SKM-1 treated with dmso at 0.1 percent for 144 hours (cell line): ENCODE measurements around the gene FGFBP3.
A peak's percentile ranks its signal among the peaks of the same experiment; 100 is the strongest.

Source experiments
- DNase-seq: peaks from one replicate; lab custom pipeline; 2025; ENCODE audit not compliant: unreplicated experiment; lab: John Stamatoyannopoulos, UW

Gene FGFBP3, protein sequence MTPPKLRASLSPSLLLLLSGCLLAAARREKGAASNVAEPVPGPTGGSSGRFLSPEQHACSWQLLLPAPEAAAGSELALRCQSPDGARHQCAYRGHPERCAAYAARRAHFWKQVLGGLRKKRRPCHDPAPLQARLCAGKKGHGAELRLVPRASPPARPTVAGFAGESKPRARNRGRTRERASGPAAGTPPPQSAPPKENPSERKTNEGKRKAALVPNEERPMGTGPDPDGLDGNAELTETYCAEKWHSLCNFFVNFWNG

DNA sequence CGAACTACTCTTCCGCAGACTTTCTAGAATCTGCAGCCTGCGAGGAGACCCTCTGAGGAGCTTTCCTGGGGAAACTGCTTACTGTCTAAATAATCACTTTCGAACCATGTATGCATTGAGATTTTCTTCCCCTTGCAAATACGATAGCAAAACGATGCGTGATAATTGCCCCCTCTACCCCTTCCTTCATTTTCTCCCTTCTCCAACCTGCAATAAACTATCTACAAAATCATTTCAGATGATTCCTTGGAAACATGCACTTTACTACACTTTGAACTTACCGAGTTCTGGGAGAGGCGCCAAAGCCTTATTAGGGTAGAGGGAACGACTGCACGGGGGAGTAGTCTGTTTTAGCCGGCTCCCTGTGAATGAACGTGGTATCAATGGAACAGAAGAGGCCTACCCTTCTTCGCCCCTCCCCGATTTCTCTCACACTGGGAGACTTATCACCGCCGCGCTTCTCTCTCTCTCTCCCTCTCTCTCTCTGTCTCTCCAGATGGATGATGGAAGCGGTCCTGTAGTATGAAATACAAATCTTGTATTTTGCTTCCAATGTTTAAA is at the start of gene FGFBP3:
TSS of gene FGFBP3 (minus strand) at position 370 of the 561 bp plus-strand sequence. CDS start 517 bp downstream, outside the sequence.
- DNase-seq, result peak; percentile 61

DNA sequence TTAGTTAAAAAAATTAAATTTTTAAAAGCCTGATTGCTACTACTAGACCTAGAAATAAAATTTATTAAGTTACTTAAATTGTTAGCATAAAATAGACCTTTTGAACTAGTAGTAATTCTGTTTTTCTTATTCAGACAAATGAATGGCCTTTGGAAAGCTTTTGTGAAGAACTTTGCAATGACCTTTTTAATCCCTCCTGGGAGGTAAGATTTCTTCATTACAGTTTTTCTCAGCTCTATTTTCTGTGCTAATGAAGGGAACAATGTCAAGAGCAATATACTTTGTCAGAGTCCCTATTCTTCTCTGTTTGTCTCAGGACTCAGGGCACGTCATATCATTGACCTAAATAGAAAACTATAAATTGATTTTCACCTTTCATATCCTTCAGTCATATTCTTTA is 47.8 kb upstream of the FGFBP3 start:
- DNase-seq, result no peak

- no peak for DNase-seq
Observed at GRCh38 chr10:91955114-91955513, 45.8 kb upstream of the FGFBP3 start.

GRCh38 chr10:91953600-91954160 is 44.4 kb upstream of the FGFBP3 start:
- no peak for DNase-seq

GRCh38 chr10:91944880-91945630 is 35.8 kb upstream of the FGFBP3 start:
- DNase-seq, result no peak

DNA sequence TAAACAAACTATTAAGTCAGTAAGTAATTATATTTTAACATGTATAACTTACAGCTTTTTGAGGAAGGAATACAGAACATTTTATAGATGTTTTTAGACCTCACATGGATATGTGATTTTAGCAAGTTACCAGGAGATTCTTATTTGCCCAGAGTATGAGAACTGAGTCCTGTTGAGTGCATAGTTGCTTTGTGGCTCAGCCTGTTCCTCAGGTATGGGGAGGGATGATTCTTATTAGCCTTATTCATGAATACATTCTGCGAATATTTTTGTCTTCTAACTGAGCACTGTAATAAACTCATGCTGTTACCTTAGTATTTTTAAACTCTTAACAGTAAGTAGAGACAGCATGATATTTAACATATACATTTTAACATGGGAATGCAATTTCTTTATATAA is 32.1 kb upstream of the FGFBP3 start:
- no peak for DNase-seq

GRCh38 chr10:91939653-91940052 is 30.4 kb upstream of the FGFBP3 start:
- no peak for DNase-seq

DNA sequence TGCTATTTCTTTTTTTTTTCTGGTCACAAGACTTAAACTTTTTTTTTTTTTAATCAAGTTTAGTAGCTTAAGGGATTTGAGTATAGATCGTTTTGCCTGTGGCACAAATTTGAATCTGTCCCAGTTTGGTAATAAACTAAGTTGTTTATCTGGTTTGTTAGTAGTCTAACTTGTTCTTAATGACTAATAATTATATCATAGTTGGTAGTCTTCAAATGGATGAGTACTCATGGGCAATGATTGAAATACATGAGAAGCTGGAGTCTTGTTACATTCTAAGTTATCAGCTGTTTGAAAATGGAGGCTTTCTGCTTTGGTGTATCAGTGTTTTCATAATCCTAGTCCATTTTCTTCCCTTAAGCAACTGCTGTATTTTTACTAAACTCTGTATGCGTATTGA is 26.6 kb upstream of the FGFBP3 start:
- no peak for DNase-seq

DNA sequence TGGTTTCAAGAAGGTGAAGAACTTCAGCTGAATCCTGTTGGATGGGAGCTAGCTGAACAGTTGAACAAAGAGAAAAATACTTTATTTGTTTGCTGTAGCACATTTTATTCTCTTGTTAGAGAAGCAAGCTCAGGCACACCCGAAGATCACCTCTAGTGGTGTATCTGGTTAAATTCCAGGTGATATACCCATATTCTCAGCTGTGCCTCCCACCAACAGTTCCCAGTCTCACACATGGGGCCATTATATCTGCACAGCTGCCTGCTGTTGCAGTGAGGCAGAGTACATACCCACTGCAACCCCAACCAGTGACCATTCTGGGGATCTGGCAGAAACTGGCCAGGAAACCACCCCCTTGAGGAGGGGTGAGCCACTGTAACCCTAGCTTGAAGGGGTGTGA is 23.5 kb upstream of the FGFBP3 start:
- no peak for DNase-seq

DNA sequence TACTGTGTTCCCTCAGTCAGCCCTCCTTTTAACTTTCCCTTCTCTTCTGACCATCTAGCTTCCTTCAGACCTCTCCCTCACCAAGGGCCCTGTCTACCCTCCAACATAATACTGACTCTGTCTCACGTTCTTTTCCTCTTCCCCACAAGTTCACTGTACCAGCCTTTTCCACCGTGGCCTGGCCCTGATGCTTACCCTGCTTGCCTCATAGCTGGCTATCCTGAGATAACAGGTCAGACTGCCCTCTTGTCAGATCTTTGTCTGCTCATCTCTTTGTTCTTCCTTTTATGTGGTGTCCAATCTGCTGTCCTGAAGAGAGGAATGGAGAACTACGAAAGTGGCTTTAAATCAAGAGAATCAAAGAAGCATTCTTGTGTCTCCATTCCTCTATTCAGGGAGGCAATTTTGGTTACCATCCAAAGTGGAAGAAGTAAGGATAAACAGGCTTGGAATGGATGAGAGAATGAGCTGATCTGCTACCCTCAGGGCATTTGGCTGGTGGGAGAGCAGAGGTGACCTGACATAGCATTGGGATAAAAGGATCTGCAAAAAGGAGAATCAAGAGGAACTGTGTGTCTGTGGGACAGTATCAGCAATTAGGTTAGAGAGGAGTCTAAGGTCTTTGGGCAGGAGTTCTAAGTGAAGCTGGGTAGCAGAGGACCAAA is 22.4 kb upstream of the FGFBP3 start:
- no peak for DNase-seq

DNA sequence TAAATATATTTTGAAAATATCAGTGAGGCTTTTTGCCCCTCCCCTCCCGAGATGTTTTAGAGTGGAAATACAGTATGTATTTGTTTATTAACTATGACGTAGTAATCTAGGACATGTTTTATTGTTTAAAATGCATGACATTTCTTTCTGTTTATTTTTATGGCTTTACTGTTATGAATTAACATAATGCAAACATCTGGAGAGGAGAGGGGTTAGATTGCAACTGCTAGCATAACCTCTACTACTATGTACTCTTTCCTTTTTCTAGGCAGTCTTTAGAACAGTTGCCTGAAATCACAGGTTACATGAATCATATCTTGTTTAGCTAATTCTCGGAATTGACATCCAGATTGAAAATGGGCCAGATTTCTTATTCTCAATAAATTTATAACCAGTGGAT is 21.7 kb upstream of the FGFBP3 start:
- DNase-seq, result no peak

DNA sequence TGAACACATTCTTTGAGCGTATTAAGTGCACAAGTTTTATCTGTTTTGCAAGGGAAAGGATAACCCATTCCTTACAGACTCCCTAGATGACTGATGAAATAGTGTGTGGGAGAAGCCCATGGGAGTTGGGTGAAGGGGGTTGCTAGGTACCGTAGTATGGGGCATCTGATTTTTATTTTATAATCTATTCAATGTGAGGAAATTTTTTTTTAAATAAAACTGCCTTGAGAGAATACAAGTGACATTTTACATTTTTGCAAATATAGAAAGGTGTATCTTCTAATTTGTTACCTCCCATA is 15.7 kb upstream of the FGFBP3 start:
- no peak for DNase-seq

DNA sequence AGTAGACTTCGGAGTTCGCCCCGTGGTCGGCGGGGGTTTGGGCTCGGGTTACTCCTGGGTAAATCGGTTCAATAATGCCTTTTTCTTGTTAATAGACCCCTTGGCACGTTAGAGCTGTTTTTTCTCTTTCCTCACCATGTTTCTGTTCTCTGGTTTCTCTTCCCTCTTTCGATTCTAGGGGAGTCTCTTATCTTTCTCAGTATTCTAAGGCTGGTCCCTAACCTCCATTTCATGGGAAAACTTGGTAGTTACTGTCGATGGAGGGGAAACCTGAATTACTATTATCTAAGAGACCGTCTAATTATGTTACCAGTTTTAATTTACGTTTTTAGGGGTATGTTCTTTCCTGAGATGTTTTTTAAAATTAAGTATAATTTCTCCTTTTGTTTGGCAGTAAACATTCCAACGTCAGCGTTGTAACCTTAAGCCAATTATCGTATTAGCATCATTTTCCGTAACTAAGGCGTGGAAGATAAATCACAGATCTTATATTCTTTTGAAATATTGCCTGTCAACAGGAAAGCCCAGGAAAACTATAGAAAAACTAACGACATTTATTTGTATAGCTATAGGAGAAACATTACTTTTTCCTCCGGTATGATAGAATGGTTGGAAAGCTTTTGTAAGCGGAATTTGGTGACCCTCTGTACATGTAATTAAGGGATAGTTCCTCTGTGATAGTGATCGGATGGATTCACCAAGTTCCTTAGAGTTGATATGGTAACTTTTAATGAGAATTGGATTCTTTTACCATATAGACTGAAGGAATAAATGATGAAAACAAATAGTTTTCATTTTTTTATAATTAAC is 15.1 kb upstream of the FGFBP3 start:
- no peak for DNase-seq

GRCh38 chr10:91923371-91924211 is 14.3 kb upstream of the FGFBP3 start, which contains the start of gene BTAF1:
TSS of gene BTAF1 (plus strand) at chr10:91923770. CDS start at chr10:91924077, 307 bp downstream.
- peak; percentile 72 for DNase-seq

GRCh38 chr10:91919651-91920050 is 10.4 kb upstream of the FGFBP3 start:
- DNase-seq, result no peak

DNA sequence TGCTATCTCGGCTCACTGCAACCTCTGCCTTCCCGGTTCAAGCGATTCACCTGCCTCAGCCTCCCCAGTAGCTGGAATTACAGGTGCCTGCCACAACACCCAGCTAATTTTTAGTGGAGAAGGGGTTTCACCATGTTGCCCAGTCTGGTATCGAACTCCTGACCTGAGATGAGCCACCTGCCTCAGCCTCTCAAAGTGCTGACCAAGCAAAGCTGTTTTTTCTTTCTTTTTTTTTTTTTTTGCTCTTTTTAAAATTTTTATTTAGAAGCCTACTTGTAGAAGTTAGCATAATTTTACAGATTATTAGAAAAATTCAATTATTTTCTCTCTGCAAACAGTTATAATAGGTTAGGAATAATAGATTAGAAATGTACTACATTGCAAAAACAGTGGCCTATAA is 1.2 kb upstream of the FGFBP3 start:
- DNase-seq, result no peak

DNA sequence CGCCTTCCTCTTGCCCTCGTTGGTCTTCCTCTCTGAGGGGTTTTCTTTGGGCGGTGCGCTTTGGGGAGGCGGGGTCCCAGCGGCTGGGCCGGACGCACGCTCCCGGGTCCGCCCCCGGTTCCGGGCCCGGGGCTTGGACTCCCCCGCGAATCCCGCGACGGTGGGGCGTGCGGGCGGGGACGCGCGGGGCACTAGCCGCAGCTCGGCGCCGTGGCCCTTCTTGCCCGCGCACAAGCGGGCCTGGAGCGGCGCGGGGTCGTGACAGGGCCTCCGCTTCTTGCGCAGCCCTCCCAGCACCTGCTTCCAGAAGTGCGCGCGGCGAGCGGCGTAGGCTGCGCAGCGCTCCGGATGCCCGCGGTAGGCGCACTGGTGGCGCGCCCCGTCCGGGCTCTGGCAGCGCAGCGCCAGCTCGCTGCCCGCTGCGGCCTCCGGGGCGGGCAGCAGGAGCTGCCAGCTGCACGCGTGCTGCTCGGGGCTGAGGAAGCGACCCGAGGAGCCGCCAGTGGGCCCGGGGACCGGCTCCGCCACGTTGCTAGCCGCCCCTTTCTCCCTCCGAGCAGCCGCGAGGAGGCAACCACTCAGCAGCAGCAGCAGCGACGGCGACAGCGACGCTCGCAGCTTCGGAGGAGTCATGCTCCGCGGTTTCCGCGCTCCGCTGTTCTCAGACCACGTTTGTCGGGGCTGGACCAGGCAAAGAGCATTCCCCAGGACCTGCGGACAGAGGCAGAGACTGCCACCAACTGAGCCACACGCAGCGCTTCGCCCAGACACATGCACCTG is 759 bp downstream of the FGFBP3 start:
- peak; percentile 77 for DNase-seq

DNA sequence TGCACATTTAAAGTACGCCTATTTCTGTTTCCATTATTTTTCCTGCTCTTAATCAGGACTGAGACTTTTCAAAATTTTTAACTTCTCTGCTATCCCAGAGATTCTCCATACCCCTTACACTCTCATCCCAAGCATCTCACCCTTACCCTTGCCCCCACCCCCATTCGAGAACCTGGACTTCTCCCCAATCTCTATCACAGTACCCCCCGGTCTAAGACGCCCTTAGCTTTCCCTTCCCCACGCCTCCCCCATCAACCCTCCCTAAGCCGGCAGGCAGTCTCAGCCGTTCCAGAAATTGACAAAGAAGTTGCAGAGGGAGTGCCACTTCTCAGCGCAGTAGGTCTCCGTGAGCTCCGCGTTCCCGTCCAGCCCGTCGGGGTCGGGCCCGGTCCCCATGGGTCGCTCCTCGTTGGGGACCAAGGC is 1.4 kb downstream of the FGFBP3 start:
- DNase-seq, result peak; percentile 49

DNA sequence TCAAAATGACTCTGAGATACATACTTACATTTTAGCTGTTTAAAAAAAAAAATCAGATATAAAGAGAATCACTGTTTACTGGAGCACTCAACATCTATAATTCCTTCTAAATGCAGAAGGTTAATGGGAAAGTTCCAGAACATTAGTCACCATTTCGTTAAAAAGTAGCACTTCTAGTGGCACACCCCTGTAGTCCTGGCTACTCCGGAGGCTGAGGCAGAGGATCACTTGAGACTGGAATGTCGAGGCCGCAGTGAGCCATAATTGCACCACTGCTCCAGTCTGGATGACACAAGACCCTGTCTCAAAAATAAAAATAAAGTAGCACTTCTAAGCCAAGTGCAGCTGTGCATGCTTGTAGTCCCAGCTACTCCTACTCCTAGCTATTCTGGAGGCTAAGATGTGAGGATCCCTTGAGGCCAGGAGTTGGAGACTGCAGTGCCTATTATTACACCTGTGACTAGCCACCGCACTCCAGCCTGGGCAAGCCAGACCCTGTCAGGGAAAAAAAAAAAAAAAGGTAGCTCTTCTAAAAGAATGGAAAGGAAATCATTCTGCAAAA is 2.2 kb downstream of the FGFBP3 start:
- DNase-seq, result no peak
